GM19023 (cell line): Measurements from ENCODE around the gene KCNE1.
"Not testable (repeated sequence)": the region's sequence is repeated elsewhere in the genome, so short reads cannot be mapped to it uniquely, and the experiment has no call there.

ENCODE experiments used
- ATAC-seq: cut with Tn5 transposase; IDR thresholded peaks from one replicate; pipeline ENCODE4 v1.9.1; 2021; ENCODE audit warnings: mild to moderate bottlenecking, moderate library complexity; ENCODE audit not compliant: unreplicated experiment

Gene KCNE1

GRCh38 chr21:34514576-34515115 is 2.6 kb upstream of the KCNE1 start:
- ATAC-seq: no peak

GRCh38 chr21:34513129-34513675 is 1.2 kb upstream of the KCNE1 start:
- no peak for ATAC-seq

- ATAC-seq: no peak
These were observed 829 bp downstream of the KCNE1 start for GRCh38 chr21:34511181-34511580.

GRCh38 chr21:34510148-34511142 is 1.6 kb downstream of the KCNE1 start:
- ATAC-seq: no peak

GRCh38 chr21:34509151-34509550 is 2.9 kb downstream of the KCNE1 start:
- ATAC-seq: no peak

- no peak for ATAC-seq
These were observed 7.4 kb downstream of the KCNE1 start for GRCh38 chr21:34504595-34504994.

GRCh38 chr21:34502480-34503106 is 9.4 kb downstream of the KCNE1 start:
- no peak for ATAC-seq

GRCh38 chr21:34501716-34502115 is 10.3 kb downstream of the KCNE1 start:
- ATAC-seq: no peak

- ATAC-seq: no peak
These were observed 11.8 kb downstream of the KCNE1 start for GRCh38 chr21:34500191-34500590.

- ATAC-seq: no peak
These were observed 12.9 kb downstream of the KCNE1 start for GRCh38 chr21:34499116-34499515.

GRCh38 chr21:34498623-34499022 is 13.4 kb downstream of the KCNE1 start:
- no peak for ATAC-seq

- ATAC-seq: not testable (repeated sequence)
These were observed 28.2 kb downstream of the KCNE1 start for GRCh38 chr21:34483854-34484253.

- ATAC-seq: not testable (repeated sequence)
These were observed 28.6 kb downstream of the KCNE1 start for GRCh38 chr21:34483435-34483834.

- not testable (repeated sequence) for ATAC-seq
These were observed 44.7 kb downstream of the KCNE1 start for GRCh38 chr21:34467333-34467732.

- ATAC-seq: not testable (repeated sequence)
These were observed 52.6 kb downstream of the KCNE1 start for GRCh38 chr21:34459426-34459825.

- ATAC-seq: not testable (repeated sequence)
These were observed 53.7 kb downstream of the KCNE1 start for GRCh38 chr21:34458266-34458665.

- not testable (repeated sequence) for ATAC-seq
These were observed 55.8 kb downstream of the KCNE1 start for GRCh38 chr21:34456180-34456579.

- not testable (repeated sequence) for ATAC-seq
These were observed 56.4 kb downstream of the KCNE1 start for GRCh38 chr21:34455628-34456027.

GRCh38 chr21:34447018-34447417 is 65.0 kb downstream of the KCNE1 start:
- ATAC-seq: not testable (repeated sequence)

GRCh38 chr21:34443486-34443885 is 68.5 kb downstream of the KCNE1 start:
- not testable (repeated sequence) for ATAC-seq

- not testable (repeated sequence) for ATAC-seq
These were observed 82.3 kb downstream of the KCNE1 start for GRCh38 chr21:34429710-34430109.
